Measurements from ENCODE around the gene TMEM151B. TPM values are rescaled to one million over a fixed set of nuclear protein-coding genes. Genes with fewer than 3 reads are reported as not detected.

Gene TMEM151B
- total RNA-seq, 1 experiment from 2014 or later: 0.83 TPM

DNA sequence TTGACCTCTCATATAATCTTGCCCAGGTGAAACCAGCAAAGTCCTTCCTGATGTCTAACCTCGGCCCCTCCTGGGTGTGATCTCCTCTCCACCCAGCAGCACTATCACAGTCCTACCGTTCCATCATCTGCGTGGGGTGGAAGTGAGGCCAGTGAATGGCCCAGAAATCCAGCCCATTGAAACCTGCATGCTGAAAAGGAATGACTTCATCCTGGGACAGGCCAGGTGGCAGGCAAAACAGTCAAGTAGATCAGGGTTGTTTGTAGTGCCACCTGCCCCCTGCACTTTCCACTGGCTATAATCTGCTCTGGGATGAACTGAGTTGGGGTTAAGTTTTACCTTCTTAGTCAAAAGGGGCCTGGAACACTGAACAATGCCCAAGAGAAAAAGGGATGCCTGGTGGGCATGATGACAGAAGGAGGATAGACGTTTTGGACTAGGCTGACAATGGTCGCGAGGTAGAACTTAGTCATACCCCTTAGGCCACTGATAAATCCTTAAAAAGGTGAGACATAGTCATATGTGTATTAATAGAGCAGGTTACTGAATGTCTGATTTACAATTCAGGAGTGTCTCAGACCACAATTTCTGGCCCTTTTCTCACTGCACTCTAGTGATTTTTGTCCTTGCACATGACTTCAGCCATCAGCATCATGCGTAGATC lies 31.4 kb upstream of the TMEM151B start:
- Histone ChIP-seq H3K4me3 (ENCODE audit: insufficient read depth, low read depth, low read length) (no peak overlapping the region), H3K27me3 (ENCODE audit: control insufficient read depth, insufficient read depth, low read length) (no peaks in the 10 kb centered on the region; the same call in 1 of the 2 replicates), H3K36me3 (replicated peaks; ENCODE audit: control insufficient read depth, insufficient read depth, low read length) (no peaks in the 10 kb centered on the region; the same call in 1 of the 2 replicates)
- DNase-seq: no peak

GRCh38 chr6:44243345-44243744 lies 26.9 kb upstream of the TMEM151B start:
- no peaks in the 10 kb centered on the region; the same call in 1 of the 2 replicates for H3K27me3 ChIP-seq (ENCODE audit: control insufficient read depth, insufficient read depth, low read length)
- DNase-seq: no peak
- no peak overlapping the region for H3K4me3 ChIP-seq (ENCODE audit: insufficient read depth, low read depth, low read length)
- no peaks in the 10 kb centered on the region for H3K36me3 ChIP-seq (replicated peaks; ENCODE audit: control insufficient read depth, insufficient read depth, low read length)

DNA sequence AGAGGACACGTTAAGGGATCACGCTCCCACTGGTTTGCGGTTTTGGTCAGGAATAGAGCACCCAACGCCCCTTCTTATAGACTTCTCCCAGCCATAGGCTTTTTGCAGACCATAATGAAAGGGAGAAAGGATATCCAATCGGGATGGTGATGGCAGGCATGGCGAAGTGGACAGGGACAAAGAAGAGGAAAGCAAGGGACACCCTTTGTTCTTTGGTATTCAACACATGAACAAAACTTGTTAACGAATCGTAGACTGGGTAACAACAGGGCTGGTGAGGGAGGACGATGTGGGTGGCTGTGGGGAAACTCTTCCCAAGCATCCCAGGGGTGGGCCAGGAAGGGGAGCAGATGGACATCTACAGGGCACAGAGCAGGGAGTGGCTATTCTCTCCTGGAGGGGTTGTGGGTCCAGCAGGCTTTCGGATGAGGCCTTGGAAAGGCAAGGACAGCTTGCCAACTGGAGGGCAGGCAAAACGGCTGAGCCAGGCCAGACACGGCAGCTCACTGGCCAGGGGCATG lies 24.8 kb upstream of the TMEM151B start:
- DNase-seq: no peak
- no peaks in the 10 kb centered on the region for H3K27me3 ChIP-seq (ENCODE audit: control insufficient read depth, insufficient read depth, low read length)
- peaks cover 20% of the 10 kb centered on the region for H3K36me3 ChIP-seq (replicated peaks; ENCODE audit: control insufficient read depth, insufficient read depth, low read length)
- H3K4me3 ChIP-seq (ENCODE audit: insufficient read depth, low read depth, low read length): peak overlapping the region; percentile 53

DNA sequence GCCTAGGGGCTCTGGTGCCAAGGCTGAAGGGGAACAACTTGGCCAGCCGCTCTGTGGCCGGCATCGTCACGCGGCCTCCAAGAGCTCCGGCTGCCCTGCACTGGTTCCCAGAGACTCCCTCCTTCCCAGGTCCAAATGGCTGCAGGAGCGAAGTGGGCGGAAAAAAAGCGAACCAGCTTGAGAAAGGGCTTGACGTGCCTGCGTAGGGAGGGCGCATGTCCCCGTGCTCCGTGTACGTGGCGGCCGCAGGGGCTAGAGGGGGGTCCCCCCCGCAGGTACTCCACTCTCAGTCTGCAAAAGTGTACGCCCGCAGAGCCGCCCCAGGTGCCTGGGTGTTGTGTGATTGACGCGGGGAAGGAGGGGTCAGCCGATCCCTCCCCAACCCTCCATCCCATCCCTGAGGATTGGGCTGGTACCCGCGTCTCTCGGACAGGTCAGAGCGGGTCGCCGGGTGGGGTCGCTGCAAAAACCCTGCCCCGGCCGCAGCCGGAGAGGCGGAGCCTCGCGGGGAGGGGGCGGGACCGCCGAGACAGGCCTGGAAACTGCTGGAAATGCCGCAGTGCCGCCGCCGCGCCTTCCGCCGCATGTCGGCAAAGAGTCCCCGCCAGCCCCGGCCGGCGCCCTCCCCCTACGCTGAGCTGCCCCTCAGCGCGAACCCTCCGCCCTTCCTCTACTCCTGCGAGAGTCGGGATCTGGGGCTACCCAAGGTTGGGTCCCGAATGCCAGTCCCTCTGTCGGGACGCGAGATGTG lies 24.2 kb upstream of the TMEM151B start:
- Histone ChIP-seq H3K36me3 (replicated peaks; ENCODE audit: control insufficient read depth, insufficient read depth, low read length) (peaks cover 26% of the 10 kb centered on the region), H3K27me3 (ENCODE audit: control insufficient read depth, insufficient read depth, low read length) (no peaks in the 10 kb centered on the region), H3K4me3 (ENCODE audit: insufficient read depth, low read depth, low read length) (peak overlapping the region; percentile 96)
- peak; percentile 99 for DNase-seq

GRCh38 chr6:44246663-44247337 lies 23.4 kb upstream of the TMEM151B start, which contains the start of gene HSP90AB1:
HSP90AB1 (plus strand) TSS chr6:44247101; CDS start chr6:44248630, 1,529 bp downstream.
- peak within 1 kb of the TSS; percentile 96 for H3K4me3 ChIP-seq (ENCODE audit: insufficient read depth, low read depth, low read length)
- DNase-seq: peak; percentile 97
- H3K27me3 ChIP-seq (ENCODE audit: control insufficient read depth, insufficient read depth, low read length): no peaks in the 10 kb centered on the region

DNA sequence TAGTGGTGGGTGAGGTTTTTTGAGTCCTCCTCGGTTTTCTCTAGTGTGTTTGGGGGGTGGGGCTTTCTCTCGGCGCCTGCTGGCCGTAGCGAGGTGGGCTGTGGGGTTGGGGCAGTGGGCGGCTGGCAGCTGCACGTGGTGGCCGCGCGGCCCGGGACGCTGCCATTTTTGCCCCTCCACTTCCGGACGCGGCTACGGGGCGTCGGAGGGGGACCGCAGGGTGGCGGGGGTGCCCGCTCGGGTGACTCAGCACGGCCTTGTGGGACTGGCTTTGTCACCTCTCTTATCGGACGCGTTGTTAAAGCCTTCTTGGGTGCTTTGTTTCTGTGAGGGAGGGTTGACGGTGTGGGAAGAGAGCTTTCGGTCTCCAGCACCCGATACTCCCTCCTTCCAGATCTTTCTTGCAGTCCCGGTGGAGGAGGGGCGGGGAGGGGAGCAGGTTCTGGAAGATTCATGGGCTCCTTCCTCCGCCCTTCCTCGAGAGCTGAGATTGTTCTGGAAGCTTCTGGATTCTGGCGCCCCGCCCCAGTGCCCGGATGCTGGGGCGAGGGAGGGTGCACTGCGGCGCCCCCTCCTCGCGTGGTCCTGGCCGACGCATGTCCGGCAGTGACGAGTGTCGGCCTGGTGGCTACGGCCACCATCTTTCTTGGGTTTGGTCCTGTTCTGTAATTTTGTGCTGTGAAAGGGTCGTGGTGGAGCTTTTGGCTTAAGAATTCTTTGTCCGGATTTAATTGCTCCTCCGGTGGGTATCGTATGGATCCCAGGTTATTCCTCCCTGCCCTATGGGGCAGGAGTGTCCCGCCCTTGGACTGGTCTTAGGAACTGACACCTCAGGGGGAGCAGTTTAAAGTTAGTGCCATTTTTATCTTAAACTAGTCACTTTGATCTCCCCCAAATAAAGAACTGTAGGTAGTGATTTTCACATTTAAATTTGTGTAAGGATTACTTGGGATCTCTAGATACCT lies 22.6 kb upstream of the TMEM151B start:
- H3K27me3 ChIP-seq (ENCODE audit: control insufficient read depth, insufficient read depth, low read length): no peaks in the 10 kb centered on the region
- H3K4me3 ChIP-seq (ENCODE audit: insufficient read depth, low read depth, low read length): peak overlapping the region; percentile 96
- peak; percentile 74 for DNase-seq
- peaks cover 39% of the 10 kb centered on the region for H3K36me3 ChIP-seq (replicated peaks; ENCODE audit: control insufficient read depth, insufficient read depth, low read length)

More at GRCh38 chr6:44246663-44247337, 23.4 kb upstream of the TMEM151B start, which contains the start of gene HSP90AB1:
- H3K36me3 ChIP-seq (replicated peaks; ENCODE audit: control insufficient read depth, insufficient read depth, low read length): peaks cover 32% of the 10 kb centered on the region

GRCh38 chr6:44248579-44248978 lies 21.7 kb upstream of the TMEM151B start:
- H3K27me3 ChIP-seq (ENCODE audit: control insufficient read depth, insufficient read depth, low read length): no peaks in the 10 kb centered on the region
- H3K4me3 ChIP-seq (ENCODE audit: insufficient read depth, low read depth, low read length): peak overlapping the region; percentile 96
- no peak for DNase-seq
- H3K36me3 ChIP-seq (replicated peaks; ENCODE audit: control insufficient read depth, insufficient read depth, low read length): peaks cover 48% of the 10 kb centered on the region

DNA sequence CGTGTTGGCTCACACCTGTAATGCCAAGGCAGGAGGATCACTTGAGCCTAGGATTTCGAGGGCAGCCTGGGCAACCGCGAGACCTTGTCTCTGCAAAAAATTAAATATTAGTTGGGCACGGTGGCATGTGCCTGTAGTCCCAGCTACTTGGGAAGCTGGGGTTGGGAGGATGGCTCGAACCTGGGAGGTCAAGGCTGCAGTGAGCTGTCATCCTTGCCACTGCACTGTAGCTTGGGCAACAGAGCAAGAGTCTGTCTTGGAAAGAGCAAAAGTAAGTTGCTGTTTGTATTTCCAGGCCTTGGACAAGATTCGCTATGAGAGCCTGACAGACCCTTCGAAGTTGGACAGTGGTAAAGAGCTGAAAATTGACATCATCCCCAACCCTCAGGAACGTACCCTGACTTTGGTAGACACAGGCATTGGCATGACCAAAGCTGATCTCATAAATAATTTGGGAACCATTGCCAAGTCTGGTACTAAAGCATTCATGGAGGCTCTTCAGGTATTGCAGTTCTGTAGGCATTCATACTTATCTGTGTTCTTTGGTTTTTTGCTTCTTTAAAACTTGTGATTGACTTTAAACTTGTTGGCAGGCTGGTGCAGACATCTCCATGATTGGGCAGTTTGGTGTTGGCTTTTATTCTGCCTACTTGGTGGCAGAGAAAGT lies 21.0 kb upstream of the TMEM151B start:
- H3K4me3 ChIP-seq (ENCODE audit: insufficient read depth, low read depth, low read length): no peak overlapping the region
- H3K27me3 ChIP-seq (ENCODE audit: control insufficient read depth, insufficient read depth, low read length): no peaks in the 10 kb centered on the region
- DNase-seq: no peak
- H3K36me3 ChIP-seq (replicated peaks; ENCODE audit: control insufficient read depth, insufficient read depth, low read length): peaks cover 54% of the 10 kb centered on the region

DNA sequence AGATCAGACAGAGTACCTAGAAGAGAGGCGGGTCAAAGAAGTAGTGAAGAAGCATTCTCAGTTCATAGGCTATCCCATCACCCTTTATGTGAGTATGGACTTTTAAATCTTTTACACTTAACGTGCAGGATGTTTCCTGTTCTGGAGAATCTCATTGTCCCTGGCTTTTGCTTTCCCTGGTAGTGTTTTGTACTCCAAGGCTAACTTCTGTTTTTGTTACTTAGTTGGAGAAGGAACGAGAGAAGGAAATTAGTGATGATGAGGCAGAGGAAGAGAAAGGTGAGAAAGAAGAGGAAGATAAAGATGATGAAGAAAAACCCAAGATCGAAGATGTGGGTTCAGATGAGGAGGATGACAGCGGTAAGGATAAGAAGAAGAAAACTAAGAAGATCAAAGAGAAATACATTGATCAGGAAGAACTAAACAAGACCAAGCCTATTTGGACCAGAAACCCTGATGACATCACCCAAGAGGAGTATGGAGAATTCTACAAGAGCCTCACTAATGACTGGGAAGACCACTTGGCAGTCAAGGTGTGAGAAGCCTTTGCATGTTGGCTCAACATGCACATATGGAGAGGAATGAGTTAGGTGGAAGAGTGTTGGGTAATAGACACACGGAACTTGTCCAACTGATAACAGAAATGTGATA lies 20.1 kb upstream of the TMEM151B start:
- Histone ChIP-seq H3K27me3 (ENCODE audit: control insufficient read depth, insufficient read depth, low read length) (no peaks in the 10 kb centered on the region), H3K4me3 (ENCODE audit: insufficient read depth, low read depth, low read length) (no peak overlapping the region), H3K36me3 (replicated peaks; ENCODE audit: control insufficient read depth, insufficient read depth, low read length) (peaks cover 63% of the 10 kb centered on the region)
- DNase-seq: no peak

DNA sequence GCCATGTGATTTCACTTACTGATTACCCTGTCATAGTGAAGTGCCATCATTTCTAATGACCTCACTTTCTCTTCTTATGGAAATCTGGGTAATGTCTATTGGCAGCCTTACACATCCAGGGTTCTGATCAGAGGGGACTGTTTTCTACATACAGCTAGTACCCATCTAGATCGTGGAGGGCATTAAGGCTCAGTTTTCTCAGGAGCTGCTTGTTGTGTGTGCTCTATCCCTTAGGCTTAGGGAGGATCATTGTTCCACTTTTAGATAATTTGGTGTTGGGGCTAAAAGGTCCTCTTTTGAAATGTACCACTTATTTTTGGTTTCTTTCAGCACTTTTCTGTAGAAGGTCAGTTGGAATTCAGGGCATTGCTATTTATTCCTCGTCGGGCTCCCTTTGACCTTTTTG lies 19.5 kb upstream of the TMEM151B start:
- Histone ChIP-seq H3K36me3 (replicated peaks; ENCODE audit: control insufficient read depth, insufficient read depth, low read length) (peaks cover 67% of the 10 kb centered on the region), H3K27me3 (ENCODE audit: control insufficient read depth, insufficient read depth, low read length) (no peaks in the 10 kb centered on the region), H3K4me3 (ENCODE audit: insufficient read depth, low read depth, low read length) (no peak overlapping the region)
- DNase-seq: no peak

DNA sequence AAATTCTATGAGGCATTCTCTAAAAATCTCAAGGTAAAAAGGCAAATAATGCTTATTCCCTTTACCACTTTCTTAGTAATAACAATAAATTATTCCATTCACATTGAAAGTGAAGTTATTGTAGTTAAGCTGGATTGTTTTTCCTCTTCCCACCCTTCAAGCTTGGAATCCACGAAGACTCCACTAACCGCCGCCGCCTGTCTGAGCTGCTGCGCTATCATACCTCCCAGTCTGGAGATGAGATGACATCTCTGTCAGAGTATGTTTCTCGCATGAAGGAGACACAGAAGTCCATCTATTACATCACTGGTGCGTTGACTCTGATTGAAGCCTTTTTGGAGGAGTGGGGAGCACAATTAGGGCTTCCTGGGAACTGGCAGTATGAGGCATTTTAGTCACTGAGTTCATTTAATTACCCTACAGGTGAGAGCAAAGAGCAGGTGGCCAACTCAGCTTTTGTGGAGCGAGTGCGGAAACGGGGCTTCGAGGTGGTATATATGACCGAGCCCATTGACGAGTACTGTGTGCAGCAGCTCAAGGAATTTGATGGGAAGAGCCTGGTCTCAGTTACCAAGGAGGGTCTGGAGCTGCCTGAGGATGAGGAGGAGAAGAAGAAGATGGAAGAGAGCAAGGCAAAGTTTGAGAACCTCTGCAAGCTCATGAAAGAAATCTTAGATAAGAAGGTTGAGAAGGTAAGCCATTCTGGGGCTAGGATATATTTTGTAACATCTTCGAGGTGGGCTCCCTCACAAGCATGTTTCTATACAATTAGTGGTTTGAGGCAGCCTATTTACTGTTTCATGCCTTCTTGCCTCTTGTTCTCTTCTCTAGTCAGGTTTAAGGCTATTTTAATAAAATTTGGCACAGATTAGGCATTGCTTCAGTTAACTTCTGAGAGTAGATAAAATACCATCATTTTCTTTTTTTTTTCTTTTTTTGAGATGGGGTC lies 18.4 kb upstream of the TMEM151B start:
- no peaks in the 10 kb centered on the region for H3K27me3 ChIP-seq (ENCODE audit: control insufficient read depth, insufficient read depth, low read length)
- peaks cover 67% of the 10 kb centered on the region for H3K36me3 ChIP-seq (replicated peaks; ENCODE audit: control insufficient read depth, insufficient read depth, low read length)
- no peak overlapping the region for H3K4me3 ChIP-seq (ENCODE audit: insufficient read depth, low read depth, low read length)
- no peak for DNase-seq

Measured in H7 (cell line).